K562 (cell line): ENCODE results near the gene SCMH1. TPM values are rescaled to one million over a fixed set of nuclear protein-coding genes. Genes with fewer than 3 reads are reported as not detected.

Experiments
- C11orf30 ChIP-seq: fragments of 450-650 bp; IDR thresholded peaks from 2 replicates; pipeline ENCODE4 v1.6.1; 2016; ENCODE audit warnings: low read depth, mild to moderate bottlenecking
- CBX3 ChIP-seq, 2 experiments: IDR thresholded peaks; 1 replicate in 1 of 2; 2 replicates in 1 of 2; pipeline ENCODE4 v1.6.1; 2012; ENCODE audit warnings: inconsistent platforms in 2 of 2, low read length in 2 of 2, borderline replicate concordance in 1 of 2, control low read depth in 1 of 2
- CCAR2 ChIP-seq: fragments of 200-400 bp; formaldehyde crosslinking; IDR thresholded peaks from 2 replicates; pipeline ENCODE4 v1.6.1; 2017; ENCODE audit warnings: mild to moderate bottlenecking, low read depth, low read length
- CXXC5 ChIP-seq: fragments of 250-450 bp; sonication (Bioruptor Pico); IDR thresholded peaks from 2 replicates; pipeline ENCODE4 v1.8.0; 2022; ENCODE audit warnings: inconsistent platforms, mild to moderate bottlenecking, moderate library complexity
- FOXK2 ChIP-seq, 2 experiments: fragments of 450-650 bp; IDR thresholded peaks in 1 of 2; conservative IDR thresholded peaks in 1 of 2; 2 replicates each; pipeline ENCODE4 v1.6.1; 2016; ENCODE audit warnings: low read depth in 2 of 2, mild to moderate bottlenecking in 1 of 2
- HNRNPUL1 ChIP-seq: fragments of 200-400 bp; formaldehyde crosslinking; IDR thresholded peaks from 2 replicates; pipeline ENCODE4 v1.6.1; 2017; ENCODE audit warnings: low read length
- KLF16 ChIP-seq: IDR thresholded peaks from 2 replicates; pipeline ENCODE4 v1.6.1; 2016; ENCODE audit warnings: antibody characterized with exemption
- KLF6 ChIP-seq: fragments of 250-450 bp; sonication (Bioruptor Pico); IDR thresholded peaks from 2 replicates; pipeline ENCODE4 v1.4.0; 2020; ENCODE audit warnings: mild to moderate bottlenecking, moderate library complexity, borderline replicate concordance
- MYNN ChIP-seq, 2 experiments: sonication (generic); formaldehyde crosslinking in 1 of 2; IDR thresholded peaks; 2 replicates each; pipeline versions ENCODE4 v1.5.0 to v1.6.1; 2016 to 2020; ENCODE audit warnings: antibody characterized with exemption in 1 of 2, missing genetic modification reagents in 1 of 2
- PRPF4 ChIP-seq: fragments of 200-400 bp; formaldehyde crosslinking; IDR thresholded peaks from one replicate; pipeline ENCODE4 v1.6.1; 2017; ENCODE audit warnings: low read length, low read depth, mild to moderate bottlenecking; ENCODE audit not compliant: insufficient read depth, poor library complexity, severe bottlenecking
- RBM39 ChIP-seq: fragments of 200-400 bp; formaldehyde crosslinking; optimal IDR thresholded peaks from 2 replicates; pipeline ENCODE3; 2018; ENCODE audit warnings: low read depth, low read length
- XRCC5 ChIP-seq: fragments of 200-400 bp; formaldehyde crosslinking; IDR thresholded peaks from 2 replicates; pipeline ENCODE4 v1.6.1; 2017; ENCODE audit warnings: low read depth, mild to moderate bottlenecking, low read length
- ZBTB2 ChIP-seq: fragments of 450-650 bp; IDR thresholded peaks from 2 replicates; pipeline ENCODE4 v1.6.1; 2016; ENCODE audit warnings: antibody characterized with exemption
- ZFP30 ChIP-seq: fragments of 250-450 bp; sonication (Bioruptor Pico); IDR thresholded peaks from 2 replicates; pipeline ENCODE4 v1.8.0; 2022; ENCODE audit warnings: moderate library complexity, mild to moderate bottlenecking, inconsistent platforms, borderline replicate concordance
- ZHX1 ChIP-seq: fragments of 150-350 bp; conservative IDR thresholded peaks from 2 replicates; pipeline ENCODE4 v1.6.1; 2014; ENCODE audit warnings: low read length
- ZNF407 ChIP-seq: fragments of 450-650 bp; IDR thresholded peaks from 2 replicates; pipeline ENCODE4 v1.6.1; 2016; ENCODE audit warnings: low read depth
- polyA plus RNA-seq, 8 experiments: library from polyadenylated mRNA; depleted of rRNA in 4 of 8; stranded (reverse) in 5 of 8; unstranded in 3 of 8; fragments of >200 nt; fragmentation: Nextera tagmentation in 2 of 8; fragmentation: Illumina TruSeq in 1 of 8; extraction: Ambion mirVana in 2 of 8; extraction: Trizol in 1 of 8; gene quantifications; 2 replicates each; pipeline versions ENCODE4 v1.2.1 to v1.2.3, GENCODE V29; 2011 to 2014; ENCODE audit warnings: inconsistent platforms in 1 of 8, missing spikeins in 1 of 8
- total RNA-seq, 7 experiments: library from RNA; depleted of rRNA in 6 of 7; stranded (reverse); fragments of >200 nt in 6 of 7; fragmentation: Illumina TruSeq in 2 of 7; extraction: Trizol in 2 of 7; gene quantifications; 2 replicates each; pipeline versions ENCODE4 v1.2.1 to v1.2.3, GENCODE V29; 2011 to 2021; ENCODE audit warnings: low replicate concordance in 1 of 7

Gene SCMH1
- total and polyA plus RNA-seq, 9 of the 15 experiments (the other 6 are each of a cell fraction or from before 2014, with no cell fraction given), result 8.5 to 37.0 (median 26.8) TPM

- TF ChIP-seq MYNN (IDR thresholded peaks at IDR 0.05), result peak; percentile 86
- TF ChIP-seq MYNN (CRISPR knock-in tag; IDR thresholded peaks at IDR 0.05), result no peak
- TF ChIP-seq ZBTB2, result peak; percentile 70; the same call in 1 of the 2 replicates
- no peak for TF ChIP-seq ZHX1
- no peak for TF ChIP-seq PRPF4
- no peak for TF ChIP-seq CCAR2
- TF ChIP-seq CXXC5, result peak; percentile 53
- TF ChIP-seq RBM39, result no peak
- no peak for TF ChIP-seq ZFP30 (CRISPR knock-in tag)
- no peak for TF ChIP-seq C11orf30
- peak in 1 of 2 experiments; percentile 56; a peak in 1 of 3 replicates for TF ChIP-seq CBX3 (IDR thresholded peaks at IDR 0.05; ENCODE audit: borderline replicate concordance in 1 of 2, low read length in 2 of 2)
- peak; percentile 97 for TF ChIP-seq KLF16
- no peak for TF ChIP-seq XRCC5
- TF ChIP-seq FOXK2 (conservative IDR thresholded peaks at IDR 0.05 in 1 of 2, IDR thresholded peaks at IDR 0.05 in 1 of 2; ENCODE audit: low read depth in 2 of 2), result peak; percentile 52 to 67; a peak in 2 of 4 replicates
- no peak for TF ChIP-seq HNRNPUL1
- no peak for TF ChIP-seq KLF6 (CRISPR knock-in tag)
- no peak for TF ChIP-seq ZNF407
Observed at GRCh38 chr1:41160498-41161110, 81.5 kb downstream of the SCMH1 start (continued).
